K562 (cell line): ENCODE results near the gene C19orf12. TPM values are rescaled to one million over a fixed set of nuclear protein-coding genes. Genes with fewer than 3 reads are reported as not detected.

Source experiments
- ATAC-seq: fragments of 200-7000 bp; cut with Tn5 transposase; 3 replicates; pipeline ENCODE4 v1.9.1; 2020; ENCODE audit warnings: moderate library complexity
- BruUV-seq: library from RNA; stranded (reverse); fragments of 400-500 nt; replicated peaks from 2 replicates; lab custom pipeline; 2021; lab: Mats Ljungman, UMichigan
- CTCF ChIA-PET: fragments of 300-600 bp; formaldehyde crosslinking; extraction: SDS; loops from one replicate; lab custom pipeline; 2021; ENCODE audit warnings: low intra/inter-chr PET ratio; lab: Yijun Ruan, JAX
- POLR2A ChIA-PET: fragments of 300-600, 350-650 bp; sonication (Branson Sonifier 250); formaldehyde crosslinking; extraction: SDS; loops from one replicate; lab custom pipeline; 2021; ENCODE audit warnings: antibody characterized with exemption, inconsistent platforms; lab: Yijun Ruan, JAX
- DNase-seq, 4 experiments: peaks; one replicate each; pipeline versions ENCODE4 v3.0.0 to v3.0.0-alpha.2; 2011 to 2018; ENCODE audit warnings: low spot score in 3 of 4, mixed read lengths in 3 of 4; ENCODE audit errors: extremely low read depth in 1 of 4
- FAIRE-seq: peaks from 2 replicates; lab custom pipeline; 2011; peaks lifted over from hg19 to GRCh38; lab: Jason Lieb, UNC
- H2AFZ ChIP-seq: 2 replicates; pipeline ENCODE4 v1.6.0; 2011; ENCODE audit warnings: low read depth, low read length, control low read depth, inconsistent platforms
- H3K27ac ChIP-seq: fragments of 200-600 bp; 3 replicates; pipeline ENCODE4 v1.8.0; 2011; ENCODE audit warnings: low read depth, mild to moderate bottlenecking, control low read depth, inconsistent platforms, low read length, moderate library complexity, mixed read lengths; ENCODE audit errors: extremely low read depth
- H3K27me3 ChIP-seq, 2 experiments: fragments of 300-600 bp in 1 of 2; 2 replicates in 1 of 2; 3 replicates in 1 of 2; pipeline versions ENCODE4 v1.6.0 to v1.8.0; 2011; ENCODE audit warnings: inconsistent platforms in 2 of 2, low read length in 2 of 2, mild to moderate bottlenecking in 1 of 2, mixed read lengths in 1 of 2, moderate library complexity in 1 of 2; ENCODE audit not compliant: control insufficient read depth in 2 of 2, insufficient read depth in 2 of 2
- H3K36me3 ChIP-seq: fragments of 300-600 bp; 3 replicates; pipeline ENCODE4 v1.8.0; 2011; ENCODE audit warnings: mild to moderate bottlenecking, low read length, inconsistent platforms; ENCODE audit not compliant: control insufficient read depth, insufficient read depth
- H3K4me1 ChIP-seq, 2 experiments: fragments of 200-600 bp in 1 of 2; replicated peaks in 1 of 2; 2 replicates in 1 of 2; 3 replicates in 1 of 2; pipeline versions ENCODE4 v1.5.1 to v1.8.0; 2011; ENCODE audit warnings: inconsistent platforms in 2 of 2, low read length in 2 of 2, mild to moderate bottlenecking in 1 of 2, mixed read lengths in 1 of 2, moderate library complexity in 1 of 2; ENCODE audit not compliant: control insufficient read depth in 2 of 2, insufficient read depth in 2 of 2
- H3K4me2 ChIP-seq: 2 replicates; pipeline ENCODE4 v1.6.1; 2011; ENCODE audit warnings: low read length, control low read depth, inconsistent platforms, mixed read lengths; ENCODE audit not compliant: insufficient read depth
- H3K4me3 ChIP-seq: fragments of 200-600 bp; sonication (generic), shearing (Covaris generic); 2 replicates; pipeline ENCODE4 v1.5.1; 2016; ENCODE audit warnings: control low read depth, inconsistent platforms
- H3K79me2 ChIP-seq: fragments of 200-600 bp; 3 replicates; pipeline ENCODE4 v1.8.0; 2011; ENCODE audit warnings: low read length, inconsistent platforms; ENCODE audit not compliant: control insufficient read depth, insufficient read depth
- H3K9ac ChIP-seq, 2 experiments: 2 replicates each; pipeline versions ENCODE4 v1.6.0 to v1.6.1; 2011; ENCODE audit warnings: low read depth in 2 of 2, low read length in 2 of 2, control low read depth in 1 of 2, inconsistent platforms in 1 of 2, mild to moderate bottlenecking in 1 of 2, mixed read lengths in 1 of 2; ENCODE audit not compliant: insufficient read depth in 1 of 2
- H3K9me1 ChIP-seq: one replicate; pipeline ENCODE4 v1.6.0; 2011; ENCODE audit warnings: inconsistent platforms, mild to moderate bottlenecking, low read length, moderate library complexity; ENCODE audit not compliant: control insufficient read depth, insufficient read depth
- H3K9me3 ChIP-seq: replicated peaks from 2 replicates; pipeline ENCODE4 v1.5.1; 2011; ENCODE audit warnings: low read depth, low read length, inconsistent platforms; ENCODE audit not compliant: control insufficient read depth, insufficient read depth
- H4K20me1 ChIP-seq: replicated peaks from 2 replicates; pipeline ENCODE4 v1.6.1; 2011; ENCODE audit warnings: low read length, inconsistent platforms, mixed read lengths; ENCODE audit not compliant: control insufficient read depth, insufficient read depth
- CBFA2T2 ChIP-seq: fragments of 450-650 bp; conservative IDR thresholded peaks from 2 replicates; pipeline ENCODE4 v1.6.1; 2017; ENCODE audit warnings: mild to moderate bottlenecking
- SUPT5H ChIP-seq: fragments of 450-650 bp; IDR thresholded peaks from 2 replicates; pipeline ENCODE4 v1.6.1; 2016
- in situ Hi-C: fragments of 300-500 bp; cut with MboI; formaldehyde crosslinking; loops from 4 replicates; pipeline ENCODE4 v1.15.0; 2018; ENCODE audit warnings: inconsistent platforms, mixed read lengths
- intact Hi-C: fragments of 100-400 bp; cut with micrococcal nuclease; formaldehyde crosslinking; loops from 2 replicates; pipeline ENCODE4 v1.14.2; 2022
- polyA plus RNA-seq, 8 experiments: library from polyadenylated mRNA; depleted of rRNA in 4 of 8; stranded (reverse) in 5 of 8; unstranded in 3 of 8; fragments of >200 nt; fragmentation: Nextera tagmentation in 2 of 8; fragmentation: Illumina TruSeq in 1 of 8; extraction: Ambion mirVana in 2 of 8; extraction: Trizol in 1 of 8; gene quantifications; 2 replicates each; pipeline versions ENCODE4 v1.2.1 to v1.2.3, GENCODE V29; 2011 to 2014; ENCODE audit warnings: inconsistent platforms in 1 of 8, missing spikeins in 1 of 8
- total RNA-seq, 7 experiments: library from RNA; depleted of rRNA in 6 of 7; stranded (reverse); fragments of >200 nt in 6 of 7; fragmentation: Illumina TruSeq in 2 of 7; extraction: Trizol in 2 of 7; gene quantifications; 2 replicates each; pipeline versions ENCODE4 v1.2.1 to v1.2.3, GENCODE V29; 2011 to 2021; ENCODE audit warnings: low replicate concordance in 1 of 7
- TF ChIP-seq, protein P1 (sequence below): sonication (generic); formaldehyde crosslinking; IDR thresholded peaks from 2 replicates; pipeline ENCODE4 v1.8.1; 2023; ENCODE audit warnings: mild to moderate bottlenecking, missing genetic modification reagents, moderate library complexity
- TF ChIP-seq, protein P2 (sequence below): fragments of 250-450 bp; sonication (Bioruptor Pico); IDR thresholded peaks from 2 replicates; pipeline ENCODE4 v1.4.0; 2020; ENCODE audit warnings: mild to moderate bottlenecking, moderate library complexity

C19orf12 gene
- total and polyA plus RNA-seq, 9 of the 15 experiments (the other 6 are each of a cell fraction or from before 2014, with no cell fraction given): 1.9 to 14.5 (median 10.2) TPM

DNA sequence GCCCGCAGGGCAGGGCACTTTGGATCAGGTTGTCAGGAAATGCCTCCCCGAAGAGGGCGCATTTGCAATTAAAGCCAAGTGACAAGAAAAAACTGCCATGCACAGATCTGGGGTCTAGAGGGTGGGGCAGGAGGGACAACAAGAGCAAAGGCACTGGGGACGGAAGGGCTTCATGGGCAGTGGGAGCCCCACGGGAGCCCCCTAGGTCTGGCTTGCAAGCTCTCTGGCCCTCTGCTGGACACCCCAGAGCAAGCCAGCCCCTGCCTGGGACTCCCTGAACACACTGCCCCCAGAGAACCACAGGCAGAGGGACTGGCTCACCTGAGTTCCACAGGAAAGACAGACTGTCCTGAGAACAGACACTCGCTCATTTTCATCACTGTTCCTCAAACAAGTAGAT is 30.2 kb upstream of the C19orf12 start (continued):
- TF ChIP-seq, protein P1, sequence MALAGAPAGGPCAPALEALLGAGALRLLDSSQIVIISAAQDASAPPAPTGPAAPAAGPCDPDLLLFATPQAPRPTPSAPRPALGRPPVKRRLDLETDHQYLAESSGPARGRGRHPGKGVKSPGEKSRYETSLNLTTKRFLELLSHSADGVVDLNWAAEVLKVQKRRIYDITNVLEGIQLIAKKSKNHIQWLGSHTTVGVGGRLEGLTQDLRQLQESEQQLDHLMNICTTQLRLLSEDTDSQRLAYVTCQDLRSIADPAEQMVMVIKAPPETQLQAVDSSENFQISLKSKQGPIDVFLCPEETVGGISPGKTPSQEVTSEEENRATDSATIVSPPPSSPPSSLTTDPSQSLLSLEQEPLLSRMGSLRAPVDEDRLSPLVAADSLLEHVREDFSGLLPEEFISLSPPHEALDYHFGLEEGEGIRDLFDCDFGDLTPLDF (CRISPR knock-in tag): no peak
- TF ChIP-seq SUPT5H: no peak

DNA sequence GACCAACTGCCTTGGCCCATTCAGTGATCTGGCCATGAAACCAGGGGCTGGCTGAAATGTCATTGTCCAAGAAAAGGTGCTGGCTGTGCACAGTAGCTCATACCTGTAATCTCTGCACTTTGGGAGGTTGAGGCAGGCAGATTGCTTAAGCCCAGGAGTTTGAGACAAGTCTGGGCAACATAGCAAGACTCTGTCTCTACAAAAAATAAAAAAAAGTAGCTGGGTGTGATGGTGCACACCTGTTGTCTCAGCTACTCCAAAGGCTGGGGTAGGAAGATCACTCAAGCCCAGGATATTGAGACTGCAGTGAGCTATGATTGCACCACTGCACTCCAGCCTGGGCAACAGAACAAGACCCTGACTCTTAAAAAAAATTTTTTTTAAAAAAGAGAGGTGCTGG is 28.6 kb upstream of the C19orf12 start:
- Histone ChIP-seq H4K20me1 (no peaks in the 10 kb centered on the region), H3K9ac (no peak overlapping the region), H3K27me3 (peaks cover 18 to 48% of the 10 kb centered on the region in 2 experiments; a peak in 4 of 5 replicates), H2AFZ (no peak overlapping the region), H3K9me3 (no peaks in the 10 kb centered on the region), H3K27ac (no peak overlapping the region), H3K79me2 (no peaks in the 10 kb centered on the region), H3K4me1 (no peaks in the 10 kb centered on the region), H3K4me3 (no peak overlapping the region), H3K4me2 (no peak overlapping the region), H3K9me1 (no peaks in the 10 kb centered on the region), H3K36me3 (no peaks in the 10 kb centered on the region)
- DNase-seq: no peak
- ChIA-PET POLR2A (interaction anchor here (0.6 to 1.4 kb wide), 4 partner anchors 8 to 438 kb away, joined by 3 to 5 read pairs (median 3); no protein-coding TSS in a partner anchor), CTCF (no interaction called here)
- no peak for ATAC-seq
- TF ChIP-seq CBFA2T2: no peak
- TF ChIP-seq, protein P2, sequence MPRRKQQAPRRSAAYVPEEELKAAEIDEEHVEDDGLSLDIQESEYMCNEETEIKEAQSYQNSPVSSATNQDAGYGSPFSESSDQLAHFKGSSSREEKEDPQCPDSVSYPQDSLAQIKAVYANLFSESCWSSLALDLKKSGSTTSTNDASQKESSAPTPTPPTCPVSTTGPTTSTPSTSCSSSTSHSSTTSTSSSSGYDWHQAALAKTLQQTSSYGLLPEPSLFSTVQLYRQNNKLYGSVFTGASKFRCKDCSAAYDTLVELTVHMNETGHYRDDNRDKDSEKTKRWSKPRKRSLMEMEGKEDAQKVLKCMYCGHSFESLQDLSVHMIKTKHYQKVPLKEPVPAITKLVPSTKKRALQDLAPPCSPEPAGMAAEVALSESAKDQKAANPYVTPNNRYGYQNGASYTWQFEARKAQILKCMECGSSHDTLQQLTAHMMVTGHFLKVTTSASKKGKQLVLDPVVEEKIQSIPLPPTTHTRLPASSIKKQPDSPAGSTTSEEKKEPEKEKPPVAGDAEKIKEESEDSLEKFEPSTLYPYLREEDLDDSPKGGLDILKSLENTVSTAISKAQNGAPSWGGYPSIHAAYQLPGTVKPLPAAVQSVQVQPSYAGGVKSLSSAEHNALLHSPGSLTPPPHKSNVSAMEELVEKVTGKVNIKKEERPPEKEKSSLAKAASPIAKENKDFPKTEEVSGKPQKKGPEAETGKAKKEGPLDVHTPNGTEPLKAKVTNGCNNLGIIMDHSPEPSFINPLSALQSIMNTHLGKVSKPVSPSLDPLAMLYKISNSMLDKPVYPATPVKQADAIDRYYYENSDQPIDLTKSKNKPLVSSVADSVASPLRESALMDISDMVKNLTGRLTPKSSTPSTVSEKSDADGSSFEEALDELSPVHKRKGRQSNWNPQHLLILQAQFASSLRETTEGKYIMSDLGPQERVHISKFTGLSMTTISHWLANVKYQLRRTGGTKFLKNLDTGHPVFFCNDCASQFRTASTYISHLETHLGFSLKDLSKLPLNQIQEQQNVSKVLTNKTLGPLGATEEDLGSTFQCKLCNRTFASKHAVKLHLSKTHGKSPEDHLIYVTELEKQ (CRISPR knock-in tag): no peak
- intact Hi-C loops: no loop called here
- in situ Hi-C loops: loop anchor here (10.0 kb wide), 1 partner anchor 911 kb away; no protein-coding TSS in a partner anchor
- no peak for FAIRE-seq
- no TSS peak for BruUV-seq
